NCI-H187 (cell line): ENCODE measurements around the gene EFS.
A peak's percentile ranks its signal among the peaks of the same experiment; 100 is the strongest.
"Not testable (repeated sequence)": the region's sequence is repeated elsewhere in the genome, so short reads cannot be mapped to it uniquely, and the experiment has no call there.

Experiments used
- DNase-seq, 2 experiments: peaks; one replicate each; lab custom pipeline; 2025; lab: John Stamatoyannopoulos, UW

The EFS gene

GRCh38 chr14:23399591-23399990 is 34.6 kb upstream of the EFS start:
- DNase-seq, result no peak

DNA sequence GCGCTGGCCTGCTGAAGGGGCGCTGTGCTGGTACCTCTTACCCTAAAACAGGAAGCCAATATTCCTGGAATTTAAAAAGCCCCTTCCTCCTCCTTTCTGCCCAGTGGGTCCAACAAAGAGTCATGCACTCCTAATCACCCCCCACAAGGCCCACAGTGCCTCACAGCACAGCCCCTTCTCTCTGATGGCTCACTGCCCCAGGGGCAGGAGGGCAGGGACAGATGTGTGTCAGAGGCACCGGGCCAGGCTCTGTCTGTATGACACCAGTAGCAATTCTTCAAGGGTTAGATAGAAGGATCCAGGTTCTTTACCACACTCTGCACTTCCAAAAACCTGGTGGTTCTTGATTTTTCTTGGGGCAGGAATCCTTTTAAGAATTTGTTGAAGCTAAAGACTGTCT is 34.2 kb upstream of the EFS start:
- DNase-seq, result no peak

DNA sequence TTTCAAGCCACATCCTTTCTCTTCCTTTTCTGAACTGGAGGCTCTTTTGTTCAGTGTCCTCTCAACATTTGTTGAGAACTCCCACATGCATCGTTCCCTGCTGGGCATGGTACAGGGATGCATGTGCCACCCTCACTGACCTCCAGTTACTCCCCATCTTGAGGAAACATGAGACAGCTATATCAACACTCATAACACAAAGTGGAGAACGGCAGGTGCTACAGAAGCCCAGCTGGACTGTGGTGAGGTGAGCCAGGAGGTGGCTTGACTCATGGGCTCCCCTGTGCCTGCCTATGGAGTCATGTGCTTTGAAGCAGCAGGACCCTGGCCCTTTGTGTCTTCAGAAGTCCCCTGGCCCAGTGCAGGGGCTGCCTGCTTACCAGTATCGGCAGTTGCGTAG is 33.4 kb upstream of the EFS start:
- peak in 1 of 2 experiments; percentile 17 for DNase-seq

GRCh38 chr14:23396781-23397407 is 31.9 kb upstream of the EFS start:
- DNase-seq, result no peak

DNA sequence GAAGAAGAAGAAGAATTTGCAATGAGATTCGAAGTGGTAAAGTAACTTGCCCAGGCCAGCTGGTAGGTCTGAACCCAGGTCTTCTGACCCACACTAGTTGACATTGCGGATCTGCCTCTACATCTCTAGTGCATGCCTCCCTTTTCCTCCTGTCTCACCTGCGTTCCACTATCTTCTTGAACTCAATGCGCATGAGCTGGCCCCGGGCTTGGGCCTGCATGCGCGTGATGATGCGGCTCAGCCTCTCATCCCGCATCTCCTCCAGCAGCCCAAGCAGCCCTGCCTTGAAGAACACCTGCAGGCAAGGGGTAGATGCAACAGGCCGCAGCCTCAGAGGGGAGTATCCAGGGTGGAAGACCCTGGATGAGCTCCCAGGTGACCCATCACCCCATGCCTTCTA is 31.2 kb upstream of the EFS start:
- no peak for DNase-seq

GRCh38 chr14:23392613-23393012 is 27.6 kb upstream of the EFS start:
- no peak for DNase-seq

DNA sequence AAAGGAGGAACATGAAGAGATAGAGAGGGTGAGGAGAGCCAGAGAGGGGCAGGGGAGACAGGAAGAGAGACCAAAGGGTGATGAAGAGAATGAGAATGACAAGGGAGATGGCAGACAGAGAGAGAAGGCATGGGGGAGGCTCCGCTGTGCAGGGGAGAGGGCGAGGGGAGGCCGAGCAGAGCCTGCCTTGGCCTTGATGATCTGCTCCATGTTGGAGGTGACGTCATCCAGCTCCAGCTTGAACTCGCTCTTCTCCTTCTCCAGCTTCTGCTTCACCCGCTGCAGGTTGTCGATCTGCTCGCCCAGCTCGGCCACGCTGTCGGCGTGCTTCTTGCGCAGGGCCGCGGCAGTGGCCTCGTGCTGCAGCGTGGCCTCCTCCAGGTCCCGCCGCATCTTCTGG is 24.9 kb upstream of the EFS start:
- not testable (repeated sequence) for DNase-seq

- no peak for DNase-seq
These were observed 24.4 kb upstream of the EFS start for GRCh38 chr14:23389396-23389795.

- DNase-seq, result no peak
These were observed 24.0 kb upstream of the EFS start for GRCh38 chr14:23388996-23389395.

- DNase-seq, result no peak
These were observed 23.2 kb upstream of the EFS start for GRCh38 chr14:23387916-23388882.

DNA sequence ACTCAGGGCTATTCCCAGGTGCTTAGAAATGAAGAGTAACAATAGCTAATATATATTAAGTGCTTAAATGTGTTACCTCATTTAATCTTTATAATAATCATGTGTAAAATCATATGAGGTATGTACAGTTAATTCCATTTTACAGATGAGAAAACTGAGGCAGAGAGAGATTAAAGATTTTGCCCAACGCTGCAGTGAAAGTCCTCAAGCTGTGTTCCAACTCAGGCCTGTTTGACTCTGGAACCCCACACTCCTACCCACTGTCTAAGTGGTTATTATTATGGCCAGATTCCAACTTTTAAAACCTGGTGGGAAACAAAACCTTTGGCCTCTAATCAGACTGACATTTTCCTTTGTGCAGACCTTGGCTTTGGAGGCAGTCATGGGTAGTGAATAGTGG is 22.0 kb upstream of the EFS start:
- DNase-seq, result no peak

DNA sequence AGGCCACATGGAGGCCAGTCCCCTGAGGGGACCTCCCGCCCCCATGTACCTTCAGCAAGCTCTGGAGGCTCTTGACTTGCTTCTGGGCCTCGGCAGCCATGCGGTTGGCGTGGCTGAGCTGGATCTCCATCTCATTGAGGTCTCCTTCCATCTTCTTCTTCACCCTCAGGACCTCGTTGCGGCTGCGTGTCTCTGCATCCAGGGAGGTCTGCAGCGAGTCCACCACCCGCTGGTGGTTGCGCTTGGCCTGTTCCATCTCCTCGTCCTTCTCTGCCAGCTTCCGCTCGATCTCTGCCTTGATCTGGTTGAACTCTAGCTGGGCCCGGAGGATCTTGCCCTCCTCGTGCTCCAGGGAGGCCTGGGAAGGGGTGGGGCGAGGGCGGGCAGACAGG is 21.3 kb upstream of the EFS start:
- not testable (repeated sequence) for DNase-seq

DNA sequence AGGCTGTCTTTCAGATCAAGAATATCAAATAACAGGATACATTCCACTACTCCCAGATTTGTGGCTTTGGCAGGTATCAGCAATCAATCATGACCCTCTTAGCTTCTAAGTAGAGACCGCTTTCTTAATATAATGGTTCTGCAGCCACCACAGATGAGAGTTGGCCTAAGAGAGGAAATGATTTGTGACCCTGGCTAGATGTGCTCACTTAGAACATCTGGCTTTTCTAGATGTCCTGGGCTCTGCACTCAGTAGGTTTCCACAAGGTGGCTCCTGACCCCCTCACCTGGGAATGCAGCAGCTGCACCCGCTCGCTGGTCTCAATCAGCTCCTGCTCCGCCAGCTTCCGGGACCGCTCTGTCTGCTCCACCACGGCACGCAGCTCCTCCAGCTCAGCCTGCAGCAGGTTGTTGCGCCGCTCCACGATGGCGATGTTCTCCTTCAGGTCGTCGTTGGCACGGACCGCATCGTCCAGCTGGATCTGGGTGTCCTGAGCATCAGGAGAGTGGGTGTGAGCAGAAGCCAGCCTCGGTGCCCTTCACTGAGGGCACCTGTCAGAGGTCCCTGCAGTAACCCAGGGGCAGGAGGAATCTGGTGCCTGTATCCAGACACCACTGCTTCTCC is 20.8 kb upstream of the EFS start:
- no peak for DNase-seq

GRCh38 chr14:23385244-23385641 is 20.3 kb upstream of the EFS start:
- DNase-seq, result no peak

GRCh38 chr14:23384364-23385080 is 19.6 kb upstream of the EFS start:
- no peak for DNase-seq

DNA sequence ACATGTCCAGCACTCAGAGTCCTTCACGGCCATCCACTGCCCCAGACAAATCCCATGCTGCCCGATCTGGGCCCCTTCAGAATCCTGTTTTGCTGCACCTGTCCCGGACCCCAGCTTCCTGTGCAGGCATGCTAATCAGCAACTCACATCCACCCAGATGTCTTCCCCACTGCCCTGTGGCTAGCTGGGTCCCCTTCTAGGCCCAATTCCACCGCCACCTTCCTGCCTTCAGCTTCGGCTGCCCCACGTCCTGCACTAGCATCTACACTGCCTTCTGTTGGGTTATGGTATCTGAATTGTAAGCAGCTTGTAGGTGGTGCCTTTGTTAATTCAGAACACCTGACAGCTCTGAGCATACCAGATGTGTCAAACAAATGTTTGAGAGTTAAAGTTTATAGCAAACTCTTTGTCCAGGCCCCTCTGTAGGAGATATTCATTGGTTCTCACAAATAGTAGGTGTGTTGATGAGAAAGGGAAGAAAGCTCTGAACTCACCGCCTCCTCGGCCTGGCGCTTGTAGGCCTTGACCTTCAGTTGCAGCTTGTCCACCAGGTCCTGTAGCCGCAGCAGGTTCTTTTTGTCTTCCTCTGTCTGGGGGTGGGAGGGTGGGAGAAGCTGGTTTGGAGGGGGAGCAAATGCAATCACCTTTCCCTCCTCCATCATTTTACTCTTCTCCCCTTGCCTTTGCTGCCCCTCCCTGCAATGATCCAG is 17.9 kb upstream of the EFS start:
- DNase-seq, result no peak

DNA sequence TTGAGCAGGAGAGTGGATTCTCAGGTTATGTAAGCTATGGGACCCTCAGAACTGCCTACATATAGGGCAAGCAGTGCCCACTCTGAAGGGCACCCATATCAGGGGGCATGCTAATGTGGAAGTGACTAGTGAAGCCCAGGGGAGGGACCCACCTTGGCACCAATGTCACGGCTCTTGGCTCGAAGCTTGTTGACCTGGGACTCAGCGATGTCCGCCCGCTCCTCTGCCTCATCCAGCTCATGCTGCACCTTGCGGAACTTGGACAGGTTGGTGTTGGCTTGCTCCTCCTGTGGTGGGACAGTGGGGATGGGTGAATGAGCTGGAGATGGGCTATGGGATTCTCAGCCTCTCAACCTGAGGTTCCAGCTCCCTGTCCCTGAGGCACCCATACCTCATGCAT is 17.3 kb upstream of the EFS start:
- DNase-seq, result no peak

DNA sequence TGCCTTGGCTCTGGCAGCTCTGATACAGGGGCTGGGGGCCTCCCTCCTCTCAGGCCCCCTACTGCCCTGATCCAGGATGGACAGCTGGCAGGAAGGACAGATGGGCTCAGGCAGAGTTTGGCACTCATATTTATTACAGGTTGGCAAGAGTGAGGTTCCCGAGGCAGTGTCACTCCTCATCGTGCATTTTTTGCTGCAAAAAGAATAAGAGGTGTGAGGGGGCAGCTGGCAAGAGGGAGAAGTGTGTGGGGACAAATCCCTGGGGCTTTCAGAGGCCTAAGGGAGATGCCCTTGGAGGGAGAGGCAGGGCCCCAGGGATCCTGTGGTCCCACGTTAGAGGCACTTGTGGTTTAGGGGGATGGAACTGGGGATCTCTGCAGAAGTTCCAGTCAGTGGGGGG is 16.9 kb upstream of the EFS start:
- DNase-seq, result no peak

DNA sequence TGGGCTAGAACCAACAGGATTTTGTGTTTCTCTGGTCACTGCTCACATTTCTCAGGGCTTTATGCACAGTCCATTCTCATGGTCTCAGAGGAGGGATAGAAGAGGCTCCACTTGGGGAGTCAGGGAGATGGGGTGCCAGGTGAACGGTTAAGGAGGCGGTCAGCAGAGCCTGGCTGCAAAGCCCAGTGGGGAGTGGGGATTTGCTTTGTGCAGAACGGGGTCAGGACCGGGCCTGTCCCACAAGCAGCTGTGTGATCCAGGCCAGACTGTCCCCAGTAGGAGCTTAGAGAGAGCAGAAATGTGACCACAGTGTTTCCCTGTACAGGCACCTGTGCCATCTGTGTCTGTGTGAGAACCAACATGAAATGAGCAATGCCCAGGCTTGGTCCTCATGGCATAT is 16.0 kb upstream of the EFS start:
- DNase-seq, result no peak

DNA sequence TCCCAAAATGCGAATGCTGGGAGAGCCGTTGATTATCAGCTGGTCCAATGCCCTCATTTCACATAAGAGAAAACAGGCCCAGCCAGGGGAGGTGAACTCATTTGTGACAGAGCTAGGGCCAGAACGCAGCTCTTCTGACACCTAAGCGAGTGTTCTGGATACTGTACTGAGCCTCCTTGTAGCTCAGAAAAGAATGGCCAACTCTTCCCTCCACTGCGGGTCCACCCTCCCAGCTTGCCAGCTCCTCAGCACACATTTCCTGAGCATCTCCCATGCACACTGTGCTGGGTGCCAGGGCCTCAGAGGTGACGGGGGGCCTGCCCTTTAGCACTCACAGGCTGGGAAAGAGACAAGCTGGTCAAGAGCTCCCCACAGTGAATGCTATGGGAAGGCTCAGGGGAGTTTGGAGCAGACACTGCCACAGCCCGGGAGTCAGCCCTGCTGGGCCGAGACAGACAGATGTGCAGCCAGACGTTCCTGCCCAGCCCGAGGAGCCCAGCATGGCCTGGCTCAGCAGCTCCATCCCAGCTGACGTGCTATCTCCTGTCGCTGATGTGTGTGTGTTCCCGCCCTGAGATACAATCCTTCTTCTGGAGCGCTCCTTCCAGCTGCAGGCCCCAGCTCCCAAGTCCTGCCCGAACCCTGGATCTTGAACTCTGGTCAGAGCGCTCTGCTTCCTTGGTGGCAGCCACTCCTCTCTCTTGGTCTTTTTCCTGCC is 15.4 kb upstream of the EFS start:
- no peak for DNase-seq
